K562 (cell line): ENCODE data around the gene PAFAH2. TPM values are rescaled to one million over a fixed set of nuclear protein-coding genes. Genes with fewer than 3 reads are reported as not detected.

Experiments used
- BCLAF1 ChIP-seq, 2 experiments: fragments of 450-650 bp in 1 of 2; IDR thresholded peaks; 2 replicates each; pipeline ENCODE4 v1.6.1; 2011 to 2017; ENCODE audit warnings: low read depth in 2 of 2, antibody characterized with exemption in 1 of 2, borderline replicate concordance in 1 of 2, low read length in 1 of 2, mild to moderate bottlenecking in 1 of 2, mixed read lengths in 1 of 2; ENCODE audit not compliant: control insufficient read depth in 1 of 2
- EP300 ChIP-seq: IDR thresholded peaks from 2 replicates; pipeline ENCODE4 v1.6.1; 2012; ENCODE audit warnings: low read length, improper control_type of control experiment
- ETV1 ChIP-seq: fragments of 450-650 bp; conservative IDR thresholded peaks from 2 replicates; pipeline ENCODE4 v1.6.1; 2016; ENCODE audit warnings: missing genetic modification characterization, control low read depth, low read depth, missing compliant biosample characterization
- ETV6 ChIP-seq, 3 experiments: fragments of 150-350 bp in 1 of 3; sonication (generic) in 1 of 3; formaldehyde crosslinking in 1 of 3; IDR thresholded peaks; 2 replicates each; pipeline versions ENCODE4 v1.6.1 to v1.8.0; 2014 to 2022; ENCODE audit warnings: borderline replicate concordance in 2 of 3, low read depth in 2 of 3, antibody characterized with exemption in 1 of 3, low read length in 1 of 3, mild to moderate bottlenecking in 1 of 3, missing genetic modification reagents in 1 of 3
- FOXA3 ChIP-seq, 2 experiments: fragments of 450-650 bp in 1 of 2; sonication (generic) in 1 of 2; formaldehyde crosslinking; IDR thresholded peaks in 1 of 2; conservative IDR thresholded peaks in 1 of 2; 2 replicates each; pipeline versions ENCODE4 v1.4.0 to v1.8.0; 2020 to 2022; ENCODE audit warnings: mild to moderate bottlenecking in 2 of 2, missing genetic modification reagents in 1 of 2
- GTF2B ChIP-seq: IDR thresholded peaks from 2 replicates; pipeline ENCODE4 v1.6.1; 2011; ENCODE audit not compliant: insufficient read length; ENCODE audit errors: extremely low read depth
- HDAC6 ChIP-seq: IDR thresholded peaks from 2 replicates; pipeline ENCODE4 v1.6.1; 2012; ENCODE audit warnings: low read depth, mild to moderate bottlenecking, control low read depth, inconsistent platforms, low read length, moderate library complexity
- MED1 ChIP-seq: sonication (generic); formaldehyde crosslinking; IDR thresholded peaks from 2 replicates; pipeline ENCODE4 v1.8.1; 2023; ENCODE audit warnings: missing genetic modification reagents, borderline replicate concordance
- NR1H2 ChIP-seq: sonication (generic); formaldehyde crosslinking; IDR thresholded peaks from 2 replicates; pipeline ENCODE4 v1.4.0; 2020; ENCODE audit warnings: mild to moderate bottlenecking, missing genetic modification reagents
- PCBP1 ChIP-seq: fragments of 200-400 bp; formaldehyde crosslinking; IDR thresholded peaks from 2 replicates; pipeline ENCODE4 v1.6.1; 2018; ENCODE audit warnings: mild to moderate bottlenecking, low read depth, low read length; ENCODE audit not compliant: poor library complexity, severe bottlenecking
- SMAD3 ChIP-seq: fragments of 450-650 bp; formaldehyde crosslinking; conservative IDR thresholded peaks from 2 replicates; pipeline ENCODE4 v1.4.0; 2020; ENCODE audit warnings: mild to moderate bottlenecking
- SNRNP70 ChIP-seq: fragments of 200-400 bp; formaldehyde crosslinking; optimal IDR thresholded peaks from 2 replicates; pipeline ENCODE3; 2017; ENCODE audit warnings: low read depth, low read length
- SRSF9 ChIP-seq: fragments of 200-400 bp; formaldehyde crosslinking; IDR thresholded peaks from 2 replicates; pipeline ENCODE4 v1.6.1; 2017; ENCODE audit warnings: low read depth, low read length, borderline replicate concordance
- TEAD2 ChIP-seq: fragments of 450-650 bp; IDR thresholded peaks from 2 replicates; pipeline ENCODE4 v1.6.1; 2016; ENCODE audit warnings: missing genetic modification characterization, control low read depth, missing compliant biosample characterization
- VEZF1 ChIP-seq: fragments of 200-800 bp; sonication (Bioruptor generic); IDR thresholded peaks from 2 replicates; pipeline ENCODE4 v1.6.1; 2017; ENCODE audit warnings: missing genetic modification characterization, missing compliant biosample characterization
- ZBTB7A ChIP-seq: IDR thresholded peaks from 2 replicates; pipeline ENCODE4 v1.6.1; 2011; ENCODE audit warnings: low read depth, mild to moderate bottlenecking, low read length, moderate library complexity, borderline replicate concordance; ENCODE audit not compliant: control insufficient read depth
- ZEB2 ChIP-seq: fragments of 450-650 bp; IDR thresholded peaks from 2 replicates; pipeline ENCODE4 v1.6.1; 2016
- ZNF280A ChIP-seq: fragments of 450-650 bp; IDR thresholded peaks from 2 replicates; pipeline ENCODE4 v1.6.1; 2018; ENCODE audit warnings: mild to moderate bottlenecking, low read depth; ENCODE audit not compliant: partially characterized antibody
- ZNF780A ChIP-seq: fragments of 250-450 bp; sonication (Bioruptor Pico); IDR thresholded peaks from 2 replicates; pipeline ENCODE4 v1.5.0; 2021; ENCODE audit warnings: mild to moderate bottlenecking
- ZSCAN29 ChIP-seq: fragments of 450-650 bp; IDR thresholded peaks from 2 replicates; pipeline ENCODE4 v1.6.1; 2017
- polyA plus RNA-seq, 8 experiments: library from polyadenylated mRNA; depleted of rRNA in 4 of 8; stranded (reverse) in 5 of 8; unstranded in 3 of 8; fragments of >200 nt; fragmentation: Nextera tagmentation in 2 of 8; fragmentation: Illumina TruSeq in 1 of 8; extraction: Ambion mirVana in 2 of 8; extraction: Trizol in 1 of 8; gene quantifications; 2 replicates each; pipeline versions ENCODE4 v1.2.1 to v1.2.3, GENCODE V29; 2011 to 2014; ENCODE audit warnings: inconsistent platforms in 1 of 8, missing spikeins in 1 of 8
- total RNA-seq, 7 experiments: library from RNA; depleted of rRNA in 6 of 7; stranded (reverse); fragments of >200 nt in 6 of 7; fragmentation: Illumina TruSeq in 2 of 7; extraction: Trizol in 2 of 7; gene quantifications; 2 replicates each; pipeline versions ENCODE4 v1.2.1 to v1.2.3, GENCODE V29; 2011 to 2021; ENCODE audit warnings: low replicate concordance in 1 of 7

Gene PAFAH2
- total and polyA plus RNA-seq, 9 of the 15 experiments (the other 6 are each of a cell fraction or from before 2014, with no cell fraction given): 4.2 to 10.9 (median 6.8) TPM

- TF ChIP-seq FOXA3 (CRISPR knock-in tag; conservative IDR thresholded peaks at IDR 0.05 in 1 of 2, IDR thresholded peaks at IDR 0.05 in 1 of 2): peak in 1 of 2 experiments; percentile 25; a peak in 1 of 4 replicates
- no peak for TF ChIP-seq ETV1 (tag)
- no peak for TF ChIP-seq NR1H2 (CRISPR knock-in tag)
- TF ChIP-seq VEZF1 (CRISPR knock-in tag): peak; percentile 20; the same call in 1 of the 2 replicates
- TF ChIP-seq ZBTB7A: no peak
- TF ChIP-seq TEAD2 (tag): no peak
- no peak for TF ChIP-seq SNRNP70
- no peak for TF ChIP-seq ZNF280A
- no peak for TF ChIP-seq ZEB2
- no peak for TF ChIP-seq ZSCAN29
- no peak for TF ChIP-seq HDAC6
- TF ChIP-seq ZNF780A: no peak
- TF ChIP-seq PCBP1: no peak
- TF ChIP-seq SMAD3 (CRISPR knock-in tag): no peak
- no peak for TF ChIP-seq MED1
- no peak for TF ChIP-seq SRSF9
- TF ChIP-seq ETV6 (IDR thresholded peaks at IDR 0.05; ENCODE audit: borderline replicate concordance in 1 of 2, low read depth in 2 of 2, low read length in 1 of 2): no peak
- TF ChIP-seq ETV6 (CRISPR knock-in tag; IDR thresholded peaks at IDR 0.05; ENCODE audit: borderline replicate concordance): no peak
- peak; percentile 55; the same call in 1 of the 2 replicates for TF ChIP-seq EP300
- TF ChIP-seq GTF2B: no peak
- TF ChIP-seq BCLAF1 (IDR thresholded peaks at IDR 0.05; ENCODE audit: borderline replicate concordance in 1 of 2, control insufficient read depth in 1 of 2, low read depth in 2 of 2, low read length in 1 of 2): no peak
Measured at GRCh38 chr1:25924454-25924853, 73.4 kb downstream of the PAFAH2 start (continued).
